ENCODE data around the gene VSIG4.

DNA sequence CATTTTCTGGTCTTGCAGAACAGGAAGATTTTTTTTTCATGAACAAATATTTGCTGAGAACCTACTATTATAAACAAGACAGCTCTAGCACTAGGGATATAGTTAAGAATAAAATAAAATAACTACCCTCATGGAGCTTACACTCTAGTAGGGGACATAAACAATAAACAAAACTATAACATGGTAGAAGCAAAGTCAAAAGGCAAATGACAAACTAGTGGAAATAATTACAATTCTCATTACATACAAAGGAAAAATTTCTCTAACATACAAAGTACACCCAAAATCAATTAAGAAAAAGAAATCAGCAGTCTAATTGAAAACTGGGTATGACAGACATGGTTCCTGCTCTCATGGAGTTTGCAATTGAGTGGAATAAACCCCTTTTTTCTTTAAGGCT is 32.0 kb downstream of the VSIG4 start:
- TF ChIP-seq, protein P1, sequence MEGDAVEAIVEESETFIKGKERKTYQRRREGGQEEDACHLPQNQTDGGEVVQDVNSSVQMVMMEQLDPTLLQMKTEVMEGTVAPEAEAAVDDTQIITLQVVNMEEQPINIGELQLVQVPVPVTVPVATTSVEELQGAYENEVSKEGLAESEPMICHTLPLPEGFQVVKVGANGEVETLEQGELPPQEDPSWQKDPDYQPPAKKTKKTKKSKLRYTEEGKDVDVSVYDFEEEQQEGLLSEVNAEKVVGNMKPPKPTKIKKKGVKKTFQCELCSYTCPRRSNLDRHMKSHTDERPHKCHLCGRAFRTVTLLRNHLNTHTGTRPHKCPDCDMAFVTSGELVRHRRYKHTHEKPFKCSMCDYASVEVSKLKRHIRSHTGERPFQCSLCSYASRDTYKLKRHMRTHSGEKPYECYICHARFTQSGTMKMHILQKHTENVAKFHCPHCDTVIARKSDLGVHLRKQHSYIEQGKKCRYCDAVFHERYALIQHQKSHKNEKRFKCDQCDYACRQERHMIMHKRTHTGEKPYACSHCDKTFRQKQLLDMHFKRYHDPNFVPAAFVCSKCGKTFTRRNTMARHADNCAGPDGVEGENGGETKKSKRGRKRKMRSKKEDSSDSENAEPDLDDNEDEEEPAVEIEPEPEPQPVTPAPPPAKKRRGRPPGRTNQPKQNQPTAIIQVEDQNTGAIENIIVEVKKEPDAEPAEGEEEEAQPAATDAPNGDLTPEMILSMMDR (IDR thresholded peaks at IDR 0.05) = no peak
- TF ChIP-seq ZFX (IDR thresholded peaks at IDR 0.05; ENCODE audit: borderline replicate concordance) = no peak

Data from 22Rv1 (cell line).